GM18870 (cell line): ENCODE data around the gene RAG1.
"Not testable (repeated sequence)": the region's sequence is repeated elsewhere in the genome, so short reads cannot be mapped to it uniquely, and the experiment has no call there.

ENCODE experiments used
- ATAC-seq: cut with Tn5 transposase; IDR thresholded peaks from one replicate; pipeline ENCODE4 v1.9.1; 2021; ENCODE audit warnings: moderate library complexity; ENCODE audit not compliant: unreplicated experiment

The RAG1 gene

GRCh38 chr11:36567694-36568093 is at the start of gene RAG1:
Gene RAG1 (plus strand): TSS chr11:36568007. CDS start chr11:36573305, 5,298 bp downstream.
- ATAC-seq = no peak

GRCh38 chr11:36530840-36531239 is 37.0 kb upstream of the RAG1 start:
- no peak for ATAC-seq

- ATAC-seq = no peak
These were observed 34.7 kb upstream of the RAG1 start for GRCh38 chr11:36532941-36533601.

GRCh38 chr11:36534276-36534840 is 33.4 kb upstream of the RAG1 start:
- ATAC-seq = no peak

GRCh38 chr11:36540998-36541397 is 26.8 kb upstream of the RAG1 start:
- ATAC-seq = peak; percentile 99

- no peak for ATAC-seq
These were observed 17.3 kb upstream of the RAG1 start for GRCh38 chr11:36550385-36551115.

- not testable (repeated sequence) for ATAC-seq
These were observed 10.4 kb upstream of the RAG1 start for GRCh38 chr11:36557390-36557789.

- no peak for ATAC-seq
These were observed 9.8 kb upstream of the RAG1 start for GRCh38 chr11:36557991-36558390.

GRCh38 chr11:36558571-36559413 is 9.0 kb upstream of the RAG1 start:
- ATAC-seq = peak; percentile 98

- peak; percentile 70 for ATAC-seq
These were observed 3.3 kb upstream of the RAG1 start for GRCh38 chr11:36564376-36565030.

- no peak for ATAC-seq
These were observed 2.7 kb upstream of the RAG1 start for GRCh38 chr11:36565031-36565610.

GRCh38 chr11:36566407-36567053 is 1.3 kb upstream of the RAG1 start:
- ATAC-seq = no peak

- no peak for ATAC-seq
These were observed 1.3 kb downstream of the RAG1 start for GRCh38 chr11:36569095-36569494.

GRCh38 chr11:36574486-36574885 is 6.7 kb downstream of the RAG1 start:
- no peak for ATAC-seq

GRCh38 chr11:36577373-36577772 is 9.6 kb downstream of the RAG1 start:
- no peak for ATAC-seq

- no peak for ATAC-seq
These were observed 10.1 kb downstream of the RAG1 start for GRCh38 chr11:36577859-36578258.

- ATAC-seq = no peak
These were observed 10.7 kb downstream of the RAG1 start for GRCh38 chr11:36578458-36578857.

- no peak for ATAC-seq
These were observed 13.7 kb downstream of the RAG1 start for GRCh38 chr11:36581536-36581935.

- no peak for ATAC-seq
These were observed 15.9 kb downstream of the RAG1 start for GRCh38 chr11:36583667-36584066.

- no peak for ATAC-seq
These were observed 18.7 kb downstream of the RAG1 start for GRCh38 chr11:36586543-36586942.
